Peyer's patch (tissue), 4 donors: ENCODE data around the gene TMEM168. TPM values are rescaled to one million over a fixed set of nuclear protein-coding genes. Genes with fewer than 3 reads are reported as not detected.
"Not testable (repeated sequence)": the region's sequence is repeated elsewhere in the genome, so short reads cannot be mapped to it uniquely, and the experiment has no call there.

ENCODE experiments used
- DNase-seq, 3 donors: peaks; one replicate each; pipeline ENCODE4 v3.0.0-alpha.2; 2017 to 2019
- H3K27ac ChIP-seq, 4 donors: fragments of 200-600 bp; sonication (generic); one replicate each; pipeline ENCODE4 v1.5.1; 2016 to 2019
- H3K27me3 ChIP-seq, 2 donors: fragments of 200-600 bp; sonication (generic); one replicate each; pipeline ENCODE4 v1.5.1; 2019
- H3K36me3 ChIP-seq, 3 donors: fragments of 200-600 bp; sonication (generic); one replicate each; pipeline ENCODE4 v1.5.1; 2016 to 2019
- H3K4me1 ChIP-seq, 4 donors: fragments of 200-600 bp; sonication (generic); one replicate each; pipeline ENCODE4 v1.5.1; 2016 to 2019
- H3K4me3 ChIP-seq, 4 donors: fragments of 200-600 bp; sonication (generic); 1 replicate in 3 of 4; 2 replicates in 1 of 4; pipeline ENCODE4 v1.5.1; 2016 to 2019; ENCODE audit warnings: mild to moderate bottlenecking in 1 of 4
- H3K9me3 ChIP-seq, 4 donors: fragments of 200-600 bp; sonication (generic); one replicate each; pipeline ENCODE4 v1.5.1; 2016 to 2019; ENCODE audit warnings: mild to moderate bottlenecking in 1 of 4
- CTCF ChIP-seq, 6 experiments: fragments of 450-650 bp in 4 of 6; fragments of 200-600 bp in 2 of 6; sonication (generic) in 1 of 6; IDR thresholded peaks; one replicate each; pipeline ENCODE4 v1.5.1; 2017 to 2019; ENCODE audit warnings: antibody characterized with exemption in 6 of 6, mild to moderate bottlenecking in 3 of 6, moderate library complexity in 1 of 6
- POLR2A ChIP-seq, 2 donors: fragments of 450-650 bp; IDR thresholded peaks; one replicate each; pipeline ENCODE4 v1.5.1; 2017; ENCODE audit warnings: antibody characterized with exemption in 2 of 2, mild to moderate bottlenecking in 2 of 2, moderate library complexity in 2 of 2
- total RNA-seq, 4 donors: library from RNA; depleted of rRNA; stranded (reverse); fragments of >200 nt; gene quantifications; one replicate each; pipeline ENCODE4 v1.1.0, GENCODE V29; 2016

TMEM168 gene
- total RNA-seq, 4 donors from 2014 or later, result 12.4 to 35.3 (median 30.1) TPM

GRCh38 chr7:112743811-112744210 lies 46.4 kb downstream of the TMEM168 start:
- H3K4me1 ChIP-seq, result no peaks in the 10 kb centered on the region
- H3K27me3 ChIP-seq, result no peaks in the 10 kb centered on the region
- TF ChIP-seq POLR2A (IDR thresholded peaks at IDR 0.05) (no peak), CTCF (IDR thresholded peaks at IDR 0.05) (no peak)
- peaks cover 0 to 4% (median 0%) of the 10 kb centered on the region in 4 donors for H3K9me3 ChIP-seq
- no peak for DNase-seq
- no peak overlapping the region for H3K27ac ChIP-seq
- H3K36me3 ChIP-seq, result no peaks in the 10 kb centered on the region
- no peak overlapping the region for H3K4me3 ChIP-seq

- Histone ChIP-seq H3K36me3 (no peaks in the 10 kb centered on the region), H3K4me3 (no peak overlapping the region), H3K27me3 (no peaks in the 10 kb centered on the region), H3K4me1 (no peaks in the 10 kb centered on the region), H3K9me3 (peaks cover 0 to 4% (median 0%) of the 10 kb centered on the region in 4 donors), H3K27ac (no peak overlapping the region)
- no peak for DNase-seq
- TF ChIP-seq CTCF (IDR thresholded peaks at IDR 0.05) (no peak), POLR2A (IDR thresholded peaks at IDR 0.05) (no peak)
These were observed 49.5 kb downstream of the TMEM168 start for GRCh38 chr7:112740667-112741066.

GRCh38 chr7:112739436-112740180 lies 50.6 kb downstream of the TMEM168 start:
- H3K4me1 ChIP-seq, result no peaks in the 10 kb centered on the region
- TF ChIP-seq CTCF (IDR thresholded peaks at IDR 0.05), result no peak
- TF ChIP-seq POLR2A (IDR thresholded peaks at IDR 0.05), result no peak
- H3K36me3 ChIP-seq, result no peaks in the 10 kb centered on the region
- no peak for DNase-seq
- peaks cover 0 to 4% (median 0%) of the 10 kb centered on the region in 4 donors for H3K9me3 ChIP-seq
- no peak overlapping the region for H3K27ac ChIP-seq
- H3K4me3 ChIP-seq, result no peak overlapping the region
- no peaks in the 10 kb centered on the region for H3K27me3 ChIP-seq

GRCh38 chr7:112735261-112735660 lies 54.9 kb downstream of the TMEM168 start:
- Histone ChIP-seq H3K36me3 (no peaks in the 10 kb centered on the region), H3K27me3 (no peaks in the 10 kb centered on the region), H3K4me3 (no peak overlapping the region), H3K4me1 (no peaks in the 10 kb centered on the region), H3K27ac (no peak overlapping the region), H3K9me3 (no peaks in the 10 kb centered on the region)
- TF ChIP-seq CTCF (IDR thresholded peaks at IDR 0.05), result no peak
- no peak for TF ChIP-seq POLR2A (IDR thresholded peaks at IDR 0.05)
- no peak for DNase-seq

- DNase-seq, H3K36me3 ChIP-seq, H3K4me1 ChIP-seq, H3K4me3 ChIP-seq, H3K9me3 ChIP-seq, H3K27ac ChIP-seq, H3K27me3 ChIP-seq: not testable (repeated sequence)
These were observed 58.9 kb downstream of the TMEM168 start for GRCh38 chr7:112731324-112731723.

GRCh38 chr7:112726076-112726475 lies 64.1 kb downstream of the TMEM168 start:
- H3K27me3 ChIP-seq, result no peaks in the 10 kb centered on the region
- no peak for DNase-seq
- no peaks in the 10 kb centered on the region for H3K36me3 ChIP-seq
- no peak overlapping the region for H3K4me3 ChIP-seq
- H3K9me3 ChIP-seq, result peaks cover 0 to 3% (median 0%) of the 10 kb centered on the region in 4 donors
- TF ChIP-seq CTCF (IDR thresholded peaks at IDR 0.05) (no peak), POLR2A (IDR thresholded peaks at IDR 0.05) (no peak)
- no peaks in the 10 kb centered on the region for H3K4me1 ChIP-seq
- no peak overlapping the region for H3K27ac ChIP-seq
